ENCODE measurements around the gene CARMIL1. TPM values are rescaled to one million over a fixed set of nuclear protein-coding genes. Genes with fewer than 3 reads are reported as not detected.

CARMIL1 gene
- total and polyA plus RNA-seq, 10 of the 15 experiments (the other 5 are each of a cell fraction or from before 2014, with no cell fraction given), result 6.4 to 18.1 (median 10.3) TPM

DNA sequence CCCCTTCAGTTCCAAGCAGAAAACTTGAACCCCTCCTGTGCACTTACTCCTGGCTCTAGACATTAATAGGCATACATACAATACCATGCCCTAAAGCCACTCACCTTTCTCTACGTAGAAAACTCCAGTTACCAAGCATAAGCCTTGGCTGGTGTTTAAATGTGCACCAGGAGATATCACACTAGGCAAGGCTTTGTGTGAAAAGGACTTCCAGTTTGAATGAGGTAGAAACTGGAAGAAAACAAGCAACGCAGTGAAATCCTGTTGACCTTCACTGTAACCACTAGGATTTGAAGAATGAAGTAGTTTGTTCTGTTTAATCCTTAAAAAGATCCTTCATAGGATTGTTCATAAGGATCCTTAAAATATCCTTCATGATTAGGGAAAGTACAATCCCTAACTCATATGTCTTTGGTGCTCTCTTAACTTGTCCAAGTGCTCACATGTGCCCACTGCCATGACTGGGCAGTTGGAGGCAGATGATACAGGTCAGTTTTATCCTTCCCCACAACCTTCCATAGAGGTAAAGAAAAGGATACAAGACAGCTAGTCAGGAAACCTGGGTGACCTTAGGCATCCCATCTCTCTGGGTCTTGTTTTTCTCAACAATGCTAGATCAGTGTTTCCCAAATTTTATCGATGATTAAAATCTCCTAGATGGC is 363.6 kb downstream of the CARMIL1 start (continued):
- TF ChIP-seq SREBF1 (IDR thresholded peaks at IDR 0.05; ENCODE audit: low read length), result no peak
- no peak for TF ChIP-seq MEF2B (IDR thresholded peaks at IDR 0.05; ENCODE audit: partially characterized antibody, poor library complexity, severe bottlenecking)
- no peak for TF ChIP-seq RCOR1 (conservative IDR thresholded peaks at IDR 0.05; ENCODE audit: low read depth, low read length)
- TF ChIP-seq JUND (IDR thresholded peaks at IDR 0.05; ENCODE audit: low read depth, low read length), result no peak
- no peak for TF ChIP-seq MXI1 (IDR thresholded peaks at IDR 0.05; ENCODE audit: low read depth, low read length)
- TF ChIP-seq SMARCA5 (IDR thresholded peaks at IDR 0.05), result no peak

DNA sequence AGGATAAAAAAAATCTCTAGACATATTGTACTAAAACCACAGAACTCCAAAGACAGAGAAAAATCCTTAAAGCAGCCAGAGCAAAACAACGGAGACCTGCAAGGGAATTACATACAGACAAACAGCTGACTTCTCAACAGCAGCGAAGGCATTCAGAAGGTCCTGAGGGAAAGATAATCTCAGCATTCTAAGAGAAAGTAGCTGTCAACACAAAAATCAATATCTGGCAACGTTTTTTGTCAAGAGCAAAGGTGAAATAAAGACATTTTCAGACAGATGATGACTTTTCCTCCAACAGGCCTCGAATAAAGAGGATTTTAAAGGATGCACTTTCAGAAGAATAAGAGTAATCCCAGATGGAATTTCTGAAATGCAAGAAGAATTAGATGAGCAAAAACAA is 366.7 kb downstream of the CARMIL1 start:
- ATAC-seq (no peak), DNase-seq (ENCODE audit: low read depth, low spot score) (no peak), FAIRE-seq (no peak)
- in situ Hi-C loops (cut with MboI) (no loop called here), intact Hi-C loops (cut with micrococcal nuclease; ENCODE audit: unreplicated experiment) (no loop called here)
- ChIA-PET CTCF (interaction anchor here (1.2 kb wide), 1 partner anchor 24 kb away, joined by 3 read pairs; no protein-coding TSS in a partner anchor), SMC1A (ENCODE audit: uncharacterized antibody, unreplicated experiment) (no interaction called here), RAD21 (ENCODE audit: unreplicated experiment) (no interaction called here), POLR2A (no interaction called here)
- H3K4me1 ChIP-seq (ENCODE audit: control insufficient read depth, insufficient read depth, low read length), result no peaks in the 10 kb centered on the region
- peaks cover 0 to 1% of the 10 kb centered on the region in 2 experiments; a peak in 2 of 4 replicates for H3K27me3 ChIP-seq (replicated peaks in 1 of 2; ENCODE audit: control insufficient read depth in 2 of 2, insufficient read depth in 2 of 2, low read length in 1 of 2)
- H3K79me2 ChIP-seq (ENCODE audit: control insufficient read depth, insufficient read depth, low read length), result no peaks in the 10 kb centered on the region
- H4K20me1 ChIP-seq (ENCODE audit: control insufficient read depth, insufficient read depth), result no peaks in the 10 kb centered on the region
- H3K36me3 ChIP-seq (ENCODE audit: control insufficient read depth in 2 of 2, insufficient read depth in 2 of 2, low read length in 1 of 2), result no peaks in the 10 kb centered on the region
- no TSS peak for BruUV-seq (replicated peaks)
- H3K4me3 ChIP-seq, result no peak overlapping the region
- no peak overlapping the region for H3K9ac ChIP-seq (ENCODE audit: control insufficient read depth, insufficient read depth, low read length)
- H3K4me2 ChIP-seq (ENCODE audit: control insufficient read depth, insufficient read depth), result no peak overlapping the region
- 11% methylated on average over 4 of the region's 4 CpGs for WGBS (ENCODE audit: insufficient coverage, insufficient replicate concordance, low lambda C conversion rate, missing lambda C conversion rate)
- no peak for TF ChIP-seq CREM (IDR thresholded peaks at IDR 0.05; ENCODE audit: low read depth)
- TF ChIP-seq, protein P1, sequence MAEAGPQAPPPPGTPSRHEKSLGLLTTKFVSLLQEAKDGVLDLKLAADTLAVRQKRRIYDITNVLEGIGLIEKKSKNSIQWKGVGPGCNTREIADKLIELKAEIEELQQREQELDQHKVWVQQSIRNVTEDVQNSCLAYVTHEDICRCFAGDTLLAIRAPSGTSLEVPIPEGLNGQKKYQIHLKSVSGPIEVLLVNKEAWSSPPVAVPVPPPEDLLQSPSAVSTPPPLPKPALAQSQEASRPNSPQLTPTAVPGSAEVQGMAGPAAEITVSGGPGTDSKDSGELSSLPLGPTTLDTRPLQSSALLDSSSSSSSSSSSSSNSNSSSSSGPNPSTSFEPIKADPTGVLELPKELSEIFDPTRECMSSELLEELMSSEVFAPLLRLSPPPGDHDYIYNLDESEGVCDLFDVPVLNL (IDR thresholded peaks at IDR 0.05; ENCODE audit: low read depth, low read length), result no peak
- no peak overlapping the region for H2AFZ ChIP-seq (ENCODE audit: control insufficient read depth, low read depth, low read length)
- no peak overlapping the region for H3K27ac ChIP-seq (ENCODE audit: control insufficient read depth, insufficient read depth)
- no peaks in the 10 kb centered on the region for H3K9me3 ChIP-seq (replicated peaks; ENCODE audit: control insufficient read depth, insufficient read depth, low read length)
